Activated T-helper 1 cell treated with anti-CD3 and anti-CD28 coated beads, Interleukin-12 subunit alpha, Interleukin-12 subunit beta, Interleukin-2, Interleukin-4 antibody, amounts not matched to agents 30 ng/mL and 10 ng/mL and 1 ng/mL, durations not matched to agents 14 hours and 24 hours and 36 hours (primary cell): ENCODE measurements around the gene ADAMTS2. TPM values are rescaled to one million over a fixed set of nuclear protein-coding genes. Genes with fewer than 3 reads are reported as not detected.

Experiments
- DNase-seq: peaks from one replicate; pipeline ENCODE4 v3.0.0; 2021; ENCODE audit warnings: low spot score
- H3K27ac Mint-ChIP-seq: one replicate; pipeline ENCODE4 v1.8.0; 2021; ENCODE audit warnings: mild to moderate bottlenecking, mixed read lengths
- H3K27me3 Mint-ChIP-seq: one replicate; pipeline ENCODE4 v1.8.0; 2022; ENCODE audit warnings: mild to moderate bottlenecking, moderate library complexity, mixed read lengths; ENCODE audit not compliant: insufficient read depth
- H3K36me3 Mint-ChIP-seq: one replicate; pipeline ENCODE4 v1.8.0; 2021; ENCODE audit warnings: low read depth, mixed read lengths
- H3K4me1 Mint-ChIP-seq: one replicate; pipeline ENCODE4 v1.8.0; 2021; ENCODE audit warnings: low read depth, mixed read lengths
- H3K4me3 Mint-ChIP-seq: one replicate; pipeline ENCODE4 v1.8.0; 2021; ENCODE audit warnings: mild to moderate bottlenecking, moderate library complexity, mixed read lengths
- H3K9me3 Mint-ChIP-seq: one replicate; pipeline ENCODE4 v1.8.0; 2021; ENCODE audit warnings: mixed read lengths
- intact Hi-C: fragments of 100-400 bp; cut with micrococcal nuclease; formaldehyde crosslinking; loops from one replicate; pipeline ENCODE4 v1.15.1; 2024
- total RNA-seq: library from RNA; stranded (reverse); gene quantifications from 2 replicates; pipeline ENCODE4 v1.2.3, GENCODE V29; 2022

ADAMTS2 gene
- total RNA-seq, 1 donor from 2014 or later = not detected

DNA sequence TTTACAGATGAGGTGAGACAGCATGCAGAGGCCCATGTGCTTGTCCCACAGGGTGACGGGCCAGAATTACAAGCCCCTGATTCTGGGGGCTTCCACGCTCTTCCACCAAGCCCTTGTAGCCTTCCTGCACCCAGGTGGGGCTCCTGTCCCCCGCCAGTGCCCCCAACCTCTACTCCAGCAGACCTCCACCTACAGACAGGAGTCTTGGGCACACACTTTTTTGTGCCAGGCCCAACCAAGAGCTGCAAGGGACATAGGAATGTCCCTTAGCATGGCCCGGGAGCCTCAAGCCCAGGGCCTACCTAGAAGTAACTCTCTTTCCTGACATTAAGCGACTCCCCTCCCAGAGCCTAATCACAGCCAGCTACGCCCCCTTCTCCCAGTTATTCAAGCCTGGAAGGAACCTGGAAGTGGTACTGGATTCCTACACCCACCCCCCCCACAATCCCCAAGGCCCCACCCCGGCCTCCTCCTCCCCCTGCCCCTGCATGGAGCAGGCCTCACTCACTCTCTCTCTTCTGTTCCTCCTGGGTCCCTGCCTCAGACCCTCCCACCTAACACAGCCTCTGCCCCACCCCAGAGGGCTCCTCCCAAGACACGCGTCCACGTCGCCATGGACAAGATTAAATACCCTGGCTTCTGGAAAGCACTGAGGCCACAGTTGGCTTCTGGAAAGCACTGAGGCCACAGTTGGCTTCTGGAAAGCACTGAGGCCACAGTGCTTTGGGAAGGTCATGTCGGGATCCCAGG, 30.5 kb downstream of the ADAMTS2 start:
- Mint-ChIP-seq H3K4me3 (no peak overlapping the region), H3K27ac (no peak overlapping the region), H3K4me1 (no peaks in the 10 kb centered on the region), H3K27me3 (peaks cover 1% of the 10 kb centered on the region), H3K9me3 (no peaks in the 10 kb centered on the region), H3K36me3 (no peaks in the 10 kb centered on the region)
- DNase-seq = no peak
- intact Hi-C loops = no loop called here

DNA sequence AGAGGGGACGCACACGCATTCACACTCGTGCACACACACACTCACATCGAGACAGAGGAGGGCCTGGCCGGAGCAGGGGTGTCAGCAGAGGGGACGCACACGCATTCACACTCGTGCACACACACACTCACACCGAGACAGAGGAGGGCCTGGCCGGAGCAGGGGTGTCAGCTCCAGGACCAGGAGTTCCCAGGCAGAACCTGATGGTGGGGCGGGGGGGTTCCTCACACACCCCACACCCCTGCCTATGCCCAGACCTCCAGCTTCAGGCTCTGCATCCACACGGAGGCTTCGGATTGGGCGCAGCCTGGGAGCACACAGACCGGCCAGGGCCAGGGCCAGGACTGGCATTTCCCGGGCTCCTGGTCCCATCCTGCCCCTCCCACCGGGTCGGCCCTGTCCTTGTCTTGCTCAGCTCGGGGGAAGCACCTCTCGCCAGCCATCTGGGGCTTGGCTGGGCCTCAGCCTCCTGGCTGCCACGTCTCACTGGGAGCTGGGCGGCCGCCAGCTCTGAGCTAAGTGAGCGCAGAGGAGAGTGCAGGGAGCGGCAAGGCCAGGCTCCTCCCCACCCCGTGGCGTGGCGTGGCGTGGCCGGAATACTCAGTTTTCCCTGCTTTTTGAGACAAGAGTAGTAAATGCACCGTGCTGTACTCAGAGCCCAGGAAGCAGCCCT, 31.3 kb downstream of the ADAMTS2 start:
- H3K9me3 Mint-ChIP-seq = no peaks in the 10 kb centered on the region
- H3K27me3 Mint-ChIP-seq = peaks cover 1% of the 10 kb centered on the region
- H3K4me3 Mint-ChIP-seq = no peak overlapping the region
- no peak for DNase-seq
- H3K4me1 Mint-ChIP-seq = no peaks in the 10 kb centered on the region
- no peak overlapping the region for H3K27ac Mint-ChIP-seq
- no peaks in the 10 kb centered on the region for H3K36me3 Mint-ChIP-seq
- intact Hi-C loops = no loop called here

DNA sequence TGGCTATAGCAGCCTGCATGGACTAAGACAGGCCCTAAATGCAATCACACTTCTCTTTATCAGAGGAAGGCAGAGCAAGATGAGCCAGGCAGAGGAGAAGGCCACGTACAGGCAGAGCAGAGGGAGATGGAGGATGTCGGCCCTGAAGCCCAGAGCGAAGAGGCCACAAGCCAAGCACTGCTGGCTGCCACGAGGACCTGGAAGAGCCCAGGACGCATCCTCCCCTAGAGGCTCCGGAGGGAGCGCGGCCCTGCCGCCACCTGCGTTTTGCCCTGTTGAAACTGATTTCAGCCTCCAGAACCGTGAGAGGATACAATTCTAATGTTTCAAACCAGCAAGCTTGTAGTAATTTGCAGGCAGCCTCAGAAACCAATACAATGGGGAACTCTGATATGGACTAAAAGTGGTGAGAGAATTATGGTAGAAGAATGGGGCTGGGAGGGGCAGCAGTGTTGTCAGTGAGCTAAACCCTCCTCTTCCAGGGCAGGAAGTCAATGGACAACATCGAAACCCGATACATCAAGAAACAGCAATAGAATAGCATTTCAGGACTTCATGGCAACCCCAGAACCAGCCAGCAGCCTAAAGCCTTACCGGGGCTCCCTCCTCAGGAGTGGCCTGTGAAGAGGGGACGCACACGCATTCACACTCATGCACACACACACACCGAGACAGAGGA, 32.6 kb downstream of the ADAMTS2 start:
- Mint-ChIP-seq H3K27ac (no peak overlapping the region), H3K4me3 (no peak overlapping the region), H3K36me3 (no peaks in the 10 kb centered on the region), H3K9me3 (no peaks in the 10 kb centered on the region), H3K4me1 (no peaks in the 10 kb centered on the region), H3K27me3 (peaks cover 1% of the 10 kb centered on the region)
- intact Hi-C loops = no loop called here
- no peak for DNase-seq

DNA sequence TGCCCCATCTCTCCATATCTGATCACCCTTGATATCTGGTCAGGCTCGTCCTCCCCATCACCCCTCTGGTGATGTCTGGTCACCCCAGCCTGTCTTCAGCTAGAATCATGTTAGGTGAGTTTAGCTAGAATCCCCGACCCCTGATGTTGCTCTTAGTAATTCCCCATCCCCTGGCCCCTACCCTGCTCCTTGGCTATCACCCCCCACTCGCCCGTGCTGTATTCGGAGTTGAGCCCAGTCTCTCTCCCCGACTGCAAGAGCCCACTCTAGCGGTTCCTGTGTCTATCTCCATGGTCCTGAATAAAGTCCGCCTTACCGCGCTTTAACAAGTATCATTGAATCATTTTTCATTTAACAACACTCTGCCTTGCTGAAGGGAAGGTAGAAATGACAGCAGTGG, 33.7 kb downstream of the ADAMTS2 start:
- H3K4me1 Mint-ChIP-seq = no peaks in the 10 kb centered on the region
- H3K36me3 Mint-ChIP-seq = no peaks in the 10 kb centered on the region
- no peak overlapping the region for H3K27ac Mint-ChIP-seq
- intact Hi-C loops = no loop called here
- DNase-seq = no peak
- H3K27me3 Mint-ChIP-seq = no peaks in the 10 kb centered on the region
- no peaks in the 10 kb centered on the region for H3K9me3 Mint-ChIP-seq
- no peak overlapping the region for H3K4me3 Mint-ChIP-seq

DNA sequence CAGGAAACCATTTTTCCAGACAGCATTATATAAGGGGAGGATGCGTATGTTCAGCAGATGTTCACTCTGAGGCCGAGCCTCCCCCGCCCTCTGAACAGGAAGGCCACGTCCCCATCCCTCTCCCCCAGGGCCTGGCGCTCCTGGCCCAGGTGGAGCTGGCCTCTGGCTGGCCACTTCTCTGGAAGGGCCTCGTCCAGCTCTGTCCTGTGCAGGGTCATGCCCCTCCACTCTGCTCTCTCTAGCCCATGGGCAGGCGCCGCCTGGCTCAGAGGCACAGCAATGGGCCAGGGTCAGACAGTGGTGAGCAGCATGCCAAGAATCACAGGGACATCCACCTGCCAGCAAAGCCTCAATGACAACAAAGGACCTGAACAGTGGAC, 34.2 kb downstream of the ADAMTS2 start:
- H3K9me3 Mint-ChIP-seq = no peaks in the 10 kb centered on the region

DNA sequence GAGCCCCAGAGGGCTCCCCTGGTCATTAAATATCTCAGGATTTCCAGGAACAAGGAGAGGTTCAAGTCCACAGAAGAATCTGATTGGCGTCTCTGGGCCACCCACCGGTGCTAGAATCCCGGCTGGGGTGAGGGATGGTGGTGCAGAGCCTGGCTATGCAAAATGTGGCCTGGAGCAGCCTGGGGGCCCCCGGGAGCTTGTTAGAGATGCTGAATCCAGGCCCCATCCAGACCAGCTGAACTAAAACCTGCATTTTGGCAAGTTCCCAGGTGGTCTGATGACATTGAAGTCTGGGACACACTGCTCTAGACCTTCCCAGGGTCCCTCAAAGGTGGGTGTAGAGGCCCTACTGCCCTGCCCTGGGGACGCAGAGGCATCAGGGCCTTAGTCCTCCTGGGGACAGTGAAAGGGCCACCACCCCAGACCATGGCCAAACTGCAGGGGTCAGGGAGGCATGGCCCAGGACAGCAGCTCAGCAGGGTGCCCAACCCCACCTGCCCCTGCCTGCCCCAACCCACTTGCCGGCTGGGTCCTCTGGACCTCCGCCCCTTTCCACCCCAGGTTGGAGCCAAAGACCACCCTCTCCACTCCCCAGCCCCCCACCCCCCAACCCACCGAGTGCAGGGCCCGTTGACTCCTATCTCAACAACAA, 34.7 kb downstream of the ADAMTS2 start:
- Mint-ChIP-seq H3K36me3 (no peaks in the 10 kb centered on the region), H3K9me3 (no peaks in the 10 kb centered on the region), H3K27me3 (no peaks in the 10 kb centered on the region), H3K4me1 (no peaks in the 10 kb centered on the region), H3K27ac (no peak overlapping the region), H3K4me3 (no peak overlapping the region)
- no peak for DNase-seq
- intact Hi-C loops = no loop called here

More for the DNA sequence above, 34.2 kb downstream of the ADAMTS2 start:
- intact Hi-C loops = no loop called here
- no peak overlapping the region for H3K27ac Mint-ChIP-seq
- H3K27me3 Mint-ChIP-seq = no peaks in the 10 kb centered on the region
- H3K4me3 Mint-ChIP-seq = no peak overlapping the region
- no peak for DNase-seq
- no peaks in the 10 kb centered on the region for H3K36me3 Mint-ChIP-seq
- no peaks in the 10 kb centered on the region for H3K4me1 Mint-ChIP-seq

DNA sequence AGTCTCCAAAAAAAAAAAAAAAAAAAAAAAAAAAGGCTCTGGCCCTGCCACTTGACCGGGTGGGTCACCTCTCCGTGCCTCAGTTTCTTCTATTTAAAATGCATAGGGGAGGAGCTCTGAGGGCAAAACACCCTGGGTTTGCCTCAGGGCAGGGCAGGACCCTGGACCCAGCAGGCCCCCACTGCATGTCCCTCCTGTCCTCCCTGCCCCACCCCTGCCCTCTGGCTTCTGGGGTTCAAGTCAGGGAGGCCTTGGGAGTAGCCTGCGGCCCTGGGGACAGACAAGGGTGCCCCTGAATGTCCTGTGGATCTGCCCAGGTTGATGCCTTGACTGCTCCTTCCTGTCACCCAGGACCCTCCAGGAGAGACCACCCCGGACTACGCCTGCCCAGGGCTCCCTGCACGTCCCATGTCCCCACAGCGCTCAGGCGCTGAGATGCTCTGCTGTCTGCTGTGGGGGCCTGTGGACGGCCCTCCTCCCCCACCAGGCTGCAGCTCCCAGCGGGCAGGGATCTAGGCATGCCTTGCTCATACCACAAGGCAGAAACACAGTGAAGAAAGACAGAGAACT, 35.4 kb downstream of the ADAMTS2 start:
- no peaks in the 10 kb centered on the region for H3K36me3 Mint-ChIP-seq
- peaks cover 7% of the 10 kb centered on the region for H3K9me3 Mint-ChIP-seq
- no peaks in the 10 kb centered on the region for H3K27me3 Mint-ChIP-seq
- H3K4me3 Mint-ChIP-seq = no peak overlapping the region
- H3K27ac Mint-ChIP-seq = no peak overlapping the region
- intact Hi-C loops = no loop called here
- no peak for DNase-seq
- no peaks in the 10 kb centered on the region for H3K4me1 Mint-ChIP-seq

DNA sequence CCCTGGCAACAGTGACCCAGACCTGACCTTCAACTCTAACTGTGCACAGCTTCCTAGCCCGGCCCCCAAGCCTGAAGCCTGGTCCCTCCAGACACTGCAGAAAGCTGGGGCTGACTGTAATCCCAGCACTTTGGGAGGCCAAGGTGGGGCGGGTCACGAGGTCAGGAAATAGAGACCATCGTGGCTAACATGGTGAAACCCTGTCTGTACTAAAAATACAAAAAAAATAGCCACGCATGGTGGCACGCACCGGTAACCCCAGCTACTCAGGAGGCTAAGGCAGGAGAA, 35.9 kb downstream of the ADAMTS2 start:
- Mint-ChIP-seq H3K36me3 (no peaks in the 10 kb centered on the region), H3K9me3 (peaks cover 12% of the 10 kb centered on the region), H3K4me1 (no peaks in the 10 kb centered on the region), H3K4me3 (no peak overlapping the region), H3K27ac (no peak overlapping the region), H3K27me3 (no peaks in the 10 kb centered on the region)
- DNase-seq = no peak
- intact Hi-C loops = no loop called here

DNA sequence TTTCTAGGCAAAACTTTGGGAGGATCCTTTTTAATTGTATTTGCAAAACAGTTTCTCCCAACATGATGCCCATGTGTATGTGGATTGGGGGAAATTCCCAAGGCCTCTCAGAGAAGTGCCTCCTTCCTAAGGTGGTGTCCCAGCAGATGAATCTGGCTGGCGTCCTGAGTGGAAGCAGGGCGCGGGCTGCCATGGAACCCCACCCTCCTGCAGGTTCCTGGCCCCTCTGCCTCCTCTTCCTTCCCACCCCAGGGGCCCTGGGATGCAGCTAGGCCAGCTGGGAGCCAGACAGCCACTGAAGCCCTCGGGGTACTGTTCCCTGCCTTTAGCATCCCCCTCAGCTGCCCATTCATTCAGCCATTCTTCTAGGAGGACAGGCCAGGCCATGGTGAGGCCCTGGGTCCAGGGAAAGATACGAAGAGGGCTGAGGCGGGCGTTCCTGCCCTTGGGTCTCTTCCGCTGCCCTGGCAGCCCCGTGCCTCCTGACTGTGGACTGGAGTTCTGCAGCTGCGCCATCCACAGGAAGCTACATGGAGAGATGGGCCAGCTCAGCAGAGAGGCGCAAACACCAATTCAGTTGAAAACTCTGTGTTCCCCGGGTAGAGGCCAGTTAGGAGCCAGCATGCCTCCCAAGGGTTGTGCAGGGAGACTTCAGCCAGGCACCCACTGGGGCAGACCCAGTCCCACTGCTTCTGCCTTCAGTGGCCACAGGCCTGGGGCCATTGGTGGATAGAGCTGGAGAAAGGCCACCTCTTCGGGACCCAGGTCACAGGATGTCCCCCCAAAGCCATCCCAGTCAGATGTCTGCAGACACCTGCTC, 36.5 kb downstream of the ADAMTS2 start:
- H3K27me3 Mint-ChIP-seq = no peaks in the 10 kb centered on the region
- H3K4me1 Mint-ChIP-seq = no peaks in the 10 kb centered on the region
- peaks cover 15% of the 10 kb centered on the region for H3K9me3 Mint-ChIP-seq
- H3K4me3 Mint-ChIP-seq = no peak overlapping the region
- H3K27ac Mint-ChIP-seq = no peak overlapping the region
- no peak for DNase-seq
- intact Hi-C loops = no loop called here
- no peaks in the 10 kb centered on the region for H3K36me3 Mint-ChIP-seq

DNA sequence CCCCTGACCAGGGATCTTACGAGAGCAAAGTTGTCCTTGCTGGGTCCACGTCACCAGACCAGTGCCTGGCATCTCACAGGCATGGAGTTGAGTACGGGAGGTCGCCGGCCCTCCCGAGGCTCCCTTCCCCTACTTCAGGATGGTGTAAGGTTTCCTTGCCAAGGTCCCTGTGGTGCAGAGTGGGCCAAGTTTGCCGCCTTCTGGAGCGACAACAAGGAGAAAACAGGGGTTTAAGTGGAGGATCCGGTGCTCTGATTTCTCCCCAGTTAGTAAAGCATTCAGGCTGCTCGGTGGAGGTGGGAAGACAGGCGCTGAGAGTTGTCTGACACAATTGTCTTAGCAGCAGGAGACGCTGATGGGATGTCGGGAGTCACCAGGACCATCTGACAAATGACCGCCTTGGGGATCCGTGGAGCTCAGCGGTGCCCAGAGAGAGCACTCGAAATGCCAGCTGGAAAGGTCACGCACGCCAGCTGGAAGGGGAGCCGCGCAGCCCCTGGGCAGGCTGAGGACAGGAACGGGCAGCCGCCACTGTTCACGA, 37.3 kb downstream of the ADAMTS2 start:
- no peaks in the 10 kb centered on the region for H3K27me3 Mint-ChIP-seq
- H3K4me1 Mint-ChIP-seq = no peaks in the 10 kb centered on the region
- no peak overlapping the region for H3K27ac Mint-ChIP-seq
- intact Hi-C loops = no loop called here
- DNase-seq = no peak
- no peaks in the 10 kb centered on the region for H3K36me3 Mint-ChIP-seq
- H3K9me3 Mint-ChIP-seq = peaks cover 15% of the 10 kb centered on the region
- H3K4me3 Mint-ChIP-seq = no peak overlapping the region

DNA sequence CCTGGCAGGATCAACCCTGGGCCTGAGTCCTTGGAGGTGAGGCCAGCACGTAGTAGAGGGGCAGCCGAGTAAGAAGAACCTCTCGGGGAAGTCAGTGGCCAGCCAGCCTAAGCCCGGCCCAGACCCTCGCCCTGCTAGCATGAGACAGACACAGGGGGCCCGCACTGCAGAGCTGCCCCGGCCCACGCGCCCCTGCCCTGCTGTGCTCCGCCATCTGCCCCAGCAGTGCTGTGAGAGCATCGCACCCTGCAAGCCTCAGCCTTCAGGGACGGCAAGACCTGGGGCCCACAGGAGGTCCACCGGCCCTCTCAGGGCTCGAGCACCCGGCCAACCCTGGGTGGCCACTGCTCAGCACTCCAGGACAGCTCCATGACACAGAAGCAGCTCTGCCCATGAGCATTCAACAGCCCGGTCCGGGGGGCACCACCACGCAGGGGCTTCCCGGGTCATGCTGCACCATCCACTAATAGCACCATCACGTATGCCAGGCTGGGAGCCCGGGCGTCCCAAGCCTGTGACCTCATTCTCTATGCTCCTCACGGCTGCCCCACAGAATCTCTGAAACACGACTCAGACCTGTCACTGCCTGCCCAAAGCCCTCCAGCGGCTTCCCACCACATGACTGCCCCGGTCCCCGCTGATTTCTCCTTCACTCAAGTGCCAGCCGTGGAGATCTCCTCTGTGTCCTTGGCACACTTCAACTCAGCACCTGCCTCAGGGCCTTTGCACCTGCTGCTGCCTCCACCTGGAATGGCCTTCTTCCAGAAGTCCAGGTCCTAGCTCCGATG, 38.1 kb downstream of the ADAMTS2 start:
- Mint-ChIP-seq H3K9me3 (peaks cover 15% of the 10 kb centered on the region), H3K4me1 (no peaks in the 10 kb centered on the region), H3K4me3 (no peak overlapping the region), H3K36me3 (no peaks in the 10 kb centered on the region), H3K27ac (no peak overlapping the region), H3K27me3 (no peaks in the 10 kb centered on the region)
- intact Hi-C loops = no loop called here
- DNase-seq = no peak
